SIG-M5 (cell line): ENCODE results near the gene RAP1GAP2.
"Not testable (repeated sequence)": the region's sequence is repeated elsewhere in the genome, so short reads cannot be mapped to it uniquely, and the experiment has no call there.

Experiments used
- DNase-seq: peaks from one replicate; lab custom pipeline; 2025; lab: John Stamatoyannopoulos, UW

The RAP1GAP2 gene

GRCh38 chr17:2998469-2998901, 202.2 kb downstream of the RAP1GAP2 start:
- not testable (repeated sequence) for DNase-seq

DNA sequence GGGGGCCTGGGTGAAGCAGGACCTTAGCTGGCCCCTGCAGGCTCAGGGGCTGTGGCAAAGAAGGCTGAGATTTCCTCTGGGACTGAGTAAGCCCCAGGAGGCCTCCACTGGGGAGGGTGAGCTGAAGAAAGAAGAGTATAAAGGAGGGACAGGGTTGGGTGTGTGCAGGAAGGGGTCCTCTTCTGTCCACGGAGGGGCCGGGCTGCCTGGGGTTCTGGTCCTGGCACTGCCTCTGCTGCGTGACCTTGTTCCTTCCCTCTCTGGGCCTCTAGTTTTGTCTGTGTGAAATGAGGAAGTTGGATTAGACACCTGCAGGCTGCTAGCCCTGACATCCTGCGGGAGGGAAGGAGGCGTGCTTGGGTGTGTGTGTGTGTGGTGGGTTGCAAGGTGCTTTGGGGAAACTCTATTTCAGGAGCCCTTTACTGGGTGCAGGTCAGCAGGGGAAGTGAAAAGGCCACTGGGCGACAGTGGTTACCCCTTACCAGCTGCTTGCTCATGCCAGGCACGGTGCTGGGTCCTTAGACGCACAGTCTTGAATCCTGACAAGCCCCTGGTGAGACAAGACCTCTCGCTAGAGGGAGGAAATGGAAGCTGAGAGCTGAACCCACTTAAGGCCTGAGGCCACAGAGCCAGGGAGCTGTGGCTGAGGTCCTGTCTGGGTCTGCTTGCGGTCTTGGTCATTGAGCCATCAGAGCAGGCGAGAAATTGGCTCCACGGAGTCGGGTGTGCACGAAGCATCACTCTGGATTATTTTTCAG, 206.5 kb downstream of the RAP1GAP2 start:
- DNase-seq = no peak

DNA sequence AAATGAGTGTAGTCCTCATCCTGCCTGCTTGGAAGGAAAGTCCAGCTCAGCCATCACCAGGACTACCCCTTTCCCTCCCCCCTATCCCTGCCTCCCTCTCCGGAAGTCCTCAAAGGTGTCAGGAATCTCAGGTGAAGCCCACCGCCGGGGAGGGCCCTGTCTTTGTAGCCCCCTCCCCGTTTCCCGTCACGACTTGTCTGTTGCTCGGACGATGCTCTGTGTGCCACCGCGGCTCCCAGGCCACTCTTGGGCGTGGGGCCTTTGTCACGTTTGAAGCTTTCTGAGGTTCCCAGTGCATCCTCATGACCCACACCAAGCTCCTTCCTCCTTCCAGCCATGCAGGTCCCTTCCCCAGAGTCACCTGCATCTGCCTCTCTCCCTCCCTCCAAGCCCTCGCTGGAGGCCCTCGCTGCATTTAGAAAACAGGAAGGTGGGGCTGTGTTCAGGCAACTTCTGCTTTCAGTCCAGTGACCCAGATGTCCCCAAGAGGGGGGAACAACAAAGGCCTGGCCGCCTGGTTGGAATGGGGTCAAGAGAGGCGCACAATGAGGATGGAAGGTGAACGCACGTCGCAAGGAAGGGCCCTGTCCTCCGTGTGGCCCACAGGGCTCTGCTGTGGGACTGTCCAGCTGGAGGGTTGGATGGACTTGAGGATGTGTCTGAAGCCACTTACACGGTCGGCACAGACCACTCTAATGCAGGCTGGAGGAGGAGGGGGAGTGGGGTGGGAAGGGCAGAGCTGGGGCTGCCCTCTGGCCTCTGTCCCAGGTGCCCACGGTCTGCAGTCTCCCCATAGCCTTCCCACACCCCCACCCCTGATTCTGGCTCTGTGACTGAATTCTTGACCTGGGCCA, 207.3 kb downstream of the RAP1GAP2 start:
- no peak for DNase-seq

DNA sequence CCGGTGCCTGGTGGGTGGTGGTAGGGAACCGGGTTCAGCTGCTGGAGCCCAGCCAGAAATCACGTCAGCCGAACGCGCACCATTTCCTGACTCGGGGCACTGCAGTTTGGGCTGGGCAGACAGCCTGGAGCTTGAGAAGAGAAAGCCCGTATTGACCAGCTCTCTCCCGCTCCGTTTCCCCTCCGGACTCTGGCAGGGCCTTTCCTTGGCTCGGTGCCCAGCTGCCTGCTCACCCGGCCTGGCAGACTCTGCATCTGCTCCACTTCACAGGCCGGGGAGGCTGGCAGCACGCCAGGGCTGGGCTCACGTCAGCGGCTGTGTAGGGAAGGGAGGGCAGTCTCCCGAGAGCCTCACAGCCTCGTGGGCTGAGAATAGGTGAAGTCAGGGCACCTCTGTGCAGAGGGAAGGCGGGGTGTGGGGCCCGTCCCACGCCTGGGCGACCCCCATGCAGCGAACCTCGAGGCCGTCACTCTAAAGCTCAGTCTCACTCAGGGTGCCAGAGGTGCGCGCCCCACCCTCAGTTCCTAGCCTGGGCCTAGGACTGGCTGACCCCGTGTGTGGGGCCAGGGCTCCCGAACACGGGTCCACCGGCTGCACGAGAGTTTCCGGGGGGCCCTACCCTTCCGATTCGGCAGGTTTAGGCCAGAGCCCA, 208.0 kb downstream of the RAP1GAP2 start:
- no peak for DNase-seq

- DNase-seq = no peak
Observed at GRCh38 chr17:3004925-3005324, 208.7 kb downstream of the RAP1GAP2 start.

GRCh38 chr17:3005696-3006095, 209.5 kb downstream of the RAP1GAP2 start:
- DNase-seq = no peak

DNA sequence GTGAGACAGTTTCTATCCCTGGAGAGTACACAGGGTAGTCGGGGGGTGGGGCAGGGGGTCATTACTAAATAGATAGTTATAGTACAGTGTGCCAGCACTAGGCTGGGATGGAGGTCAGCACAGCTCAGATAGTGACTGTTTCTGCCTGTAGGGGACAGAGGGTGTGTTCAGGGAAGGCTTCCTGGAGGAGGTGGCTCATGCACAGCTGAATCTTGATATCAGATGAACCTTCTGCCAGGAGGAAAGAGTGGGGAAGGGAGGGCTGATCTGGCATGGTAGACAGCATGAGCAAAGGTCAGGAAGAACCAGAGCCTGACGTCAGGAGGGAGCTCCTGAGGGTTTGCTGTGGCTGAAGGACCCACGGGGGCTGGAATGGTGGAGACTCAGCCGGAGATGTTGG, 210.6 kb downstream of the RAP1GAP2 start:
- DNase-seq = no peak

DNA sequence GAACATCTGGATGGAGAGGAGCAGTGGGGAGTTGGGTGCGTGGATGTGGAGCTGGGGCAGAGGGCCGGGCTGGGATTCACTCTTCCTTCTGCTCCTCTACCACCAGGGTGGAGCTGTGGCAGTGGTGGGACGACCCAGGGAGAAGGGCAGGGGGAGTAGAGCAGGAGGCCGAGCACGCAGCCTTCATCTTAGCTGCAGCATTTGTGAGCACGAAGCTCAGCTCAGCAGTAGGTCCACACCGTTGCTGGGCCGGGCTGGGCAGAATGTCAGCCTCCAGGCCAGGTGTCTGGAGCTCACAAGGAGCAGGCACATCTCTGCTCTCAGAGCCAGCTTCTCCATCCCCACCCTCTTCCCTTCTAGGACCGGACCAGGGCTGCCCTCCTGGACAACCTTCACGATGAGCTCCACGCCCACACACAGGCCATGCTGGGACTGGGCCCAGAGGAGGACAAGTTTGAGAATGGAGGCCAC, 211.4 kb downstream of the RAP1GAP2 start:
- DNase-seq = no peak

- no peak for DNase-seq
Observed at GRCh38 chr17:3008336-3009288, 212.4 kb downstream of the RAP1GAP2 start.

DNA sequence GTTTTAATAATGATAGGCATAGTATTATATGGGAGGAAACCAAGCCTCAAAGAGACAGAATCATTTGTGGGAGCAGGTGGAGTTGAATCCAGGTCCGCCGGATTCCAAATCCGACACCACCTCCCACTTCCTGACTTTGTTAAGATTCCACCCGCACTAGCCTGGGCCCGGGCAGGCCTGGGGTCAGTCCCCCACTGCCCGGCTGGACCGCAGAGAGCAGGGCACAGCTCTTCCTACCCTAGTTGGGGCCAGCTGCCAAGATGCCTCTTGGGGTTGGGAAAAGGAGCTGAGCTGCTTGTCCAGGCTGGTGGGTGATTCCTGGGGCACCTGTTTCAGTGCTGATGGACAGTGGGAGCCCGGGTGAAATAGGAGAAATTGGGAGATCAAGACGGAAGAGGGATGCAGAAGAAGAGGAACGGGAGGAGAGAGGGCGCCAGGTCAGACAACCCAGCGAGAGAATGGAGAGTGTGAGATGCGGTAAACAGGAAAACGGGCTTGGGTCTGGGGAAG, 213.2 kb downstream of the RAP1GAP2 start:
- DNase-seq = no peak

DNA sequence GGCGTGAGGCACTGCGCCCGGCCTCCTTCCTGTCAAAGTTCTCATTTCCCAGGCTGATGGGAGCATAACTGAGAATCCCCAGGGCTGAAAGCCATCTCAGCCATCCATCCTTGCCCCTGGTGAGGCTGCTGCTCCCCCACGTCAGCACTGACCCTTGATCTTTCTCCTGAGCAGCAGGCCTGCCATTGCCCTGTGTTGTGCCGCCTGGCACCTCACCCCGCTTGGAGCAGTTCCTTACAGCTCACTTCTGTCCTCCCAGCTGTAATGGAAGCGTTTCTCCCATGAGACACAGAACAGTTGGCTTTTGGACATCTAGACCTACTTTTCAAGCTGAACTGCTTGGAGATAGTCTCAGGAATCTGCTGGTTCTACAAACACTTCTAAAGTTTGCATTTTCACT, 215.7 kb downstream of the RAP1GAP2 start:
- no peak for DNase-seq

DNA sequence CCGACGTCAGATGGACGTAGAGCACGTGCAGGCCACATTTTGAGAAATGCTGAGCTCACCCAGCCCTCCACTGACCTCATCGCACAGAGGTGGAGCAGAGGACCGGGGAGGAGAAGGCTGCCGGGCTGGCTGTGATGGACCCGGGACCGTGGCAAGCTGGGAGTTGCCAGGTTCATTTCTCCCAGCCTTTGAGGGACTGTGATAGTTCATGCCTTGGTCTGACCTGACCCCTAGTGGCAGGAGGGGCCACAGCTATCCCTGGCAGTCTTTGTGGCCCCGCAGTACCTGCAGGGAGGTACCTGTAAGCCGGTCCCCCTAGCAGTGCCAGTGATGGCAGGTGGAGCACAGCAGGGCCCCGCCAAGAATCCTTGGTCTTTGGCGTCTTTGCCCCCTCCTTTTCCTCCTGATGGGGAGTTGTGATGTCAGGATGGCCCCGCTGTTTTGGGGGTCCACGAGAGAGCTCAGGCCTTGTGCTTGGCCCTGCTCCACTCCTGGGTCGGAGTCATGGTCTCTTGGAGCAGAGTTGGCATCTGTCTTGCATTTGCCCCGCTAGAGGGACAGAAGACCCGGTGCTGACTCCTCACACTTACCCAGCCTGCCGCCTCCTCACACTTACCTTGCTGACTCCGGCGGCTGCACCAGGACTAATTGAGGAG, 216.8 kb downstream of the RAP1GAP2 start:
- DNase-seq = no peak

DNA sequence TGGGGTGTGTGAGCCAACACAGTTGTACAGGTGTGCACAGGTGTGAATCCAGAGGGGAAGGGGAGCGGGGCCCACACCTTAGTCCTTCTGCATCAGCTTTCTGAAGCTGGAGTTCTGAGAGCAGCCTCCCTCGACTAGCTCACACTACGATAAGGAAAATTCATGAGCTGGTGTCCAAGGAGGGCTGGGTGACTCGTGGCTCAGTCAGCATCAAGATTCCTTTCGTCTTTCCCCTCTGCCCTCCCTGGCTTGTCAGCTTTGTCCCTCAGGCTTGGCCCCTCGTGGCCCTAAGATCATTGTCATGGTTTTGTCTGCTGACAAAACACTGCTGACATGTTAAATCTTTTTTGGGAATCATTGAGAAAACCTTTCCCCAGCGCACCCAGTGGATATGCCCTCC, 219.7 kb downstream of the RAP1GAP2 start:
- DNase-seq = no peak

GRCh38 chr17:3017936-3018335, 221.7 kb downstream of the RAP1GAP2 start:
- DNase-seq = no peak

GRCh38 chr17:3019761-3020160, 223.5 kb downstream of the RAP1GAP2 start:
- no peak for DNase-seq

GRCh38 chr17:3020381-3020780, 224.1 kb downstream of the RAP1GAP2 start:
- no peak for DNase-seq

GRCh38 chr17:3022197-3022596, 226.0 kb downstream of the RAP1GAP2 start:
- DNase-seq = no peak

GRCh38 chr17:3024346-3024745, 228.1 kb downstream of the RAP1GAP2 start:
- DNase-seq = no peak

GRCh38 chr17:3025421-3026124, 229.3 kb downstream of the RAP1GAP2 start:
- no peak for DNase-seq
